ENCODE results near the gene COG6. TPM values are rescaled to one million over a fixed set of nuclear protein-coding genes. Genes with fewer than 3 reads are reported as not detected.

The COG6 gene
- total RNA-seq, 4 donors from 2014 or later, result 14.8 to 28.2 (median 22.9) TPM

DNA sequence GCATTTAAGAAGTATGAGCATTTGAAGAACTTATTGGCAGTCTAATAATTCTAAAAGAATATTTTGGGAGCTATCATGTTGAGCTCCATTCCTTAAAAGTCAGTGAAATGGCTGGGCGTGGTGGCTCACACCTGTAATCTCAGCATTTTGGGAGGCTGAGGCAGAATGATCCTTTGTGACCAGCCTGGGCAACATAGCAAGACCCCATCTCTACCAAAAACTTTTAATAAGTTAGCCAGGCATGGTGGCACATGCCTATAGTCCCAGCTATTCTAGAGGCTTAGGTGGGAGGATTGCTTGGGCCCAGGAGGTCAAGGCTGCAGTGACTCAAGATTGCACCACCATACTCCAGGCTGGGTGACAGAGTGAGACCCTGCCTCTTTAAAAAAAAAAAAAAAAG lies 8.0 kb downstream of the COG6 start:
- no peak for DNase-seq (ENCODE audit: low spot score in 2 of 2)
- H3K4me1 ChIP-seq, result no peaks in the 10 kb centered on the region
- H3K27ac ChIP-seq, result no peak overlapping the region
- H3K9me3 ChIP-seq, result no peaks in the 10 kb centered on the region
- peaks cover 28% of the 10 kb centered on the region for H3K36me3 ChIP-seq
- no peaks in the 10 kb centered on the region for H3K27me3 ChIP-seq
- TF ChIP-seq EP300 (IDR thresholded peaks at IDR 0.05), result no peak
- no peak for TF ChIP-seq POLR2A (IDR thresholded peaks at IDR 0.05)
- TF ChIP-seq POLR2AphosphoS5 (IDR thresholded peaks at IDR 0.05), result no peak
- TF ChIP-seq, protein P1, sequence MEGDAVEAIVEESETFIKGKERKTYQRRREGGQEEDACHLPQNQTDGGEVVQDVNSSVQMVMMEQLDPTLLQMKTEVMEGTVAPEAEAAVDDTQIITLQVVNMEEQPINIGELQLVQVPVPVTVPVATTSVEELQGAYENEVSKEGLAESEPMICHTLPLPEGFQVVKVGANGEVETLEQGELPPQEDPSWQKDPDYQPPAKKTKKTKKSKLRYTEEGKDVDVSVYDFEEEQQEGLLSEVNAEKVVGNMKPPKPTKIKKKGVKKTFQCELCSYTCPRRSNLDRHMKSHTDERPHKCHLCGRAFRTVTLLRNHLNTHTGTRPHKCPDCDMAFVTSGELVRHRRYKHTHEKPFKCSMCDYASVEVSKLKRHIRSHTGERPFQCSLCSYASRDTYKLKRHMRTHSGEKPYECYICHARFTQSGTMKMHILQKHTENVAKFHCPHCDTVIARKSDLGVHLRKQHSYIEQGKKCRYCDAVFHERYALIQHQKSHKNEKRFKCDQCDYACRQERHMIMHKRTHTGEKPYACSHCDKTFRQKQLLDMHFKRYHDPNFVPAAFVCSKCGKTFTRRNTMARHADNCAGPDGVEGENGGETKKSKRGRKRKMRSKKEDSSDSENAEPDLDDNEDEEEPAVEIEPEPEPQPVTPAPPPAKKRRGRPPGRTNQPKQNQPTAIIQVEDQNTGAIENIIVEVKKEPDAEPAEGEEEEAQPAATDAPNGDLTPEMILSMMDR (IDR thresholded peaks at IDR 0.05), result no peak
- H3K4me3 ChIP-seq, result no peak overlapping the region
- 100% methylated on average over 1 of the region's 1 CpG for WGBS

DNA sequence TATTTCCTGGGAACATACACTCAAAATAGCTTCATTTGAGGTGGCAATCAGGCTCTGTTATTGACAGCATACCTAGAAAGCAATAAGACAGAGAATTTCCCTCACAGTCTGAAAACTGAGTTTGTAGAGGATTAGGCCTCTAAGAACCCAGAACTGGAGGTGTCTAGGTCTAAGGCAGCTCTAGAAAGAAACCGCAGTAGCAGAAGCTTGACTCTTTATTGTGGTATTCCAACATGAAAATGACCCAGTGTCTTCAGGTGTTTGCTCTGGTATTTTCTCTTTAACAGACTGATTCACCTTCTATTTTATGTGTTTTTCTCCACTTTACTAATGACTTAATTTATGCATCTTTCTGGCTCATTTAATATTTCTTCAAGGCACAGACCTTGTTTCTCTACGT lies 8.5 kb downstream of the COG6 start:
- Histone ChIP-seq H3K27me3 (no peaks in the 10 kb centered on the region), H3K36me3 (peaks cover 28% of the 10 kb centered on the region), H3K27ac (no peak overlapping the region), H3K4me3 (no peak overlapping the region), H3K4me1 (no peaks in the 10 kb centered on the region), H3K9me3 (no peaks in the 10 kb centered on the region)
- no peak for DNase-seq (ENCODE audit: low spot score in 2 of 2)
- 73% methylated on average over 2 of the region's 2 CpGs for WGBS
- TF ChIP-seq POLR2A (IDR thresholded peaks at IDR 0.05) (no peak), EP300 (IDR thresholded peaks at IDR 0.05) (no peak), POLR2AphosphoS5 (IDR thresholded peaks at IDR 0.05) (no peak)
- TF ChIP-seq, protein P1 (IDR thresholded peaks at IDR 0.05), result no peak

DNA sequence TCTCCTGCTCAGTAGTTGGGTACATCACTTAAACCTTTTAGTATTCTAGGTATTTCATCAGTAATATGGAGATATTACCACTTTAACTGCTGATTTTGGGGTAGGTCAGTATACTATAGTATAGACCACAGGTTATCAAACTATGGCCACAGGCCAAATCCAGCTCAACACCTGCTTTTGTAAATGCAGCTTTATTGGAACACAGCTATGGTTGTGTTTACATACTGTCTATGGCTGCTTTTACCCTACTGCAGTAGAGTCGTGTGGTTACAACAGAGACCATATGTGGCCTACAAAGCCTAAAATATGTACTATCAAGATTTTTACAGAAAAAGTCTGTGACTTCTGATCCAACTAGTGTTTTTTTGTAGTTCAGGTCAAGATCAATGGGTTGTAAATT lies 10.3 kb downstream of the COG6 start:
- H3K36me3 ChIP-seq, result peaks cover 24% of the 10 kb centered on the region
- no peak for DNase-seq (ENCODE audit: low spot score in 2 of 2)
- H3K27me3 ChIP-seq, result no peaks in the 10 kb centered on the region
- TF ChIP-seq POLR2A (IDR thresholded peaks at IDR 0.05) (no peak), EP300 (IDR thresholded peaks at IDR 0.05) (no peak), POLR2AphosphoS5 (IDR thresholded peaks at IDR 0.05) (no peak)
- TF ChIP-seq, protein P1 (IDR thresholded peaks at IDR 0.05), result no peak
- H3K4me3 ChIP-seq, result no peak overlapping the region
- 83% methylated on average over 1 of the region's 1 CpG for WGBS
- H3K27ac ChIP-seq, result no peak overlapping the region
- H3K9me3 ChIP-seq, result no peaks in the 10 kb centered on the region
- H3K4me1 ChIP-seq, result no peaks in the 10 kb centered on the region

DNA sequence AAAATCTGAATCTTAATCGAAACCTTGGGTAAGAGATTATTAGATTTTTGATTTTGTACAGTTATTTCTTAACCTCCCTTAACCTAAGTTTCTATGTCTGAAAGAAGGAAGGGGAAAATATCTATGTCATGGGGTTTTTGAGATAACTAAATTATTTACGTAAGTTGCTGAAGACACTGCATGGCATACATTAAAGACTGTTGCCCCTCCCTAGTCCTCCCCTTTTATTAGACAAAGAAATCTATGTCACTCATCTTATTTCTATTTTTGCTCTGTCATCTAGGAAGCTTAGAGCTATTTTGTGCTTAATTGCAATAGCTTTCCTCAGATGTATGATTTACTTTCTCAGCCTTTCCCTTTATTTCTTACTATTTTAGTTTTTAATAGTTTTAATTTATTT lies 15.0 kb downstream of the COG6 start:
- Histone ChIP-seq H3K4me1 (no peaks in the 10 kb centered on the region), H3K4me3 (no peak overlapping the region), H3K27ac (no peak overlapping the region), H3K36me3 (peaks cover 18% of the 10 kb centered on the region), H3K9me3 (no peaks in the 10 kb centered on the region), H3K27me3 (no peaks in the 10 kb centered on the region)
- no peak for DNase-seq (ENCODE audit: low spot score in 2 of 2)
- WGBS, result 86% methylated on average over 2 of the region's 2 CpGs
- TF ChIP-seq POLR2A (IDR thresholded peaks at IDR 0.05) (no peak), EP300 (IDR thresholded peaks at IDR 0.05) (no peak), POLR2AphosphoS5 (IDR thresholded peaks at IDR 0.05) (no peak)
- TF ChIP-seq, protein P1 (IDR thresholded peaks at IDR 0.05), result no peak

DNA sequence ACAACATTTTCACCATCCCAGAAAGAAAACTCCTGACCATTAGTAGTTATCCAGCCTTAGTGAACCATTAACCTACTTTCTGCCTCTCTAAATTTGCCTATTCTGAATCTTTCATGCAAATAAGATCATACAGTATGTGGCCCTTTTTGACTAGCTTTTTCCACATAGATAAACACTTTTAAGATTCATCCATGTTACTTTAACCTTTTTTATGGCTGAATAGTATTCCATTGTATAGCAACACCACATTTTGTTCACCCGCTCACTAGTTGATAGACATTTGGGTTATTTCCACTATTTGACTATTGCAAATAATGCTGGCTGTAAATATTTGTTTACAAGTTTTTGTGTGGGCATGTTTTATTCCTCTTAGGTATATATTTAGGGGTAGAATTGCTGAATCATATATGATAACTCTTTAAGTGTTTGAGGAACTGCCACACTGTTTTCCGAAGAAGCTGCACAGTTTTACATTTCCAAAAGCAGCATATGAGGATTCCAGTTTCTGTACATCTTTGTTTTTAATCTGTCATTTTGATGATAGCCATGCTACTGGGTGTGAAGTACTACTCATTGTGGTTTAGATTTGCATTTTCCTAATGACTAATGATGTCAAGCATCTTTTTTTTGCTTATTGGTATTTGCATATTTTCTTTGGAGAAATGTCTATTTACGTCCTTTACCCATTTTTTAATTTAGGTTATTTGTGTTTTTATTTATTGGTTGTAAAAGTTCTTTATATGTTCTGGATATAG lies 17.1 kb downstream of the COG6 start:
- no peak for TF ChIP-seq EP300 (IDR thresholded peaks at IDR 0.05)
- TF ChIP-seq POLR2AphosphoS5 (IDR thresholded peaks at IDR 0.05), result no peak
- TF ChIP-seq POLR2A (IDR thresholded peaks at IDR 0.05), result no peak
- TF ChIP-seq, protein P1 (IDR thresholded peaks at IDR 0.05), result no peak
- no peak overlapping the region for H3K27ac ChIP-seq
- WGBS, result over 99% methylated on average over 3 of the region's 3 CpGs
- no peak for DNase-seq (ENCODE audit: low spot score in 2 of 2)
- no peaks in the 10 kb centered on the region for H3K9me3 ChIP-seq
- no peaks in the 10 kb centered on the region for H3K27me3 ChIP-seq
- no peaks in the 10 kb centered on the region for H3K4me1 ChIP-seq
- no peak overlapping the region for H3K4me3 ChIP-seq
- peaks cover 4% of the 10 kb centered on the region for H3K36me3 ChIP-seq

Data from suprapubic skin (tissue), 4 donors.